HG03469 (cell line): ENCODE measurements around the gene SGO2.
"Not testable (repeated sequence)": the region's sequence is repeated elsewhere in the genome, so short reads cannot be mapped to it uniquely, and the experiment has no call there.

Source experiments
- ATAC-seq: cut with Tn5 transposase; IDR thresholded peaks from one replicate; pipeline ENCODE4 v1.9.1; 2021; ENCODE audit warnings: mild to moderate bottlenecking, moderate library complexity, moderate number of reproducible peaks; ENCODE audit not compliant: unreplicated experiment

The SGO2 gene

GRCh38 chr2:200509612-200510433, 16.2 kb upstream of the SGO2 start, which contains the start of gene KCTD18:
Gene KCTD18 (minus strand): TSS chr2:200510068. CDS start chr2:200507016, 3,052 bp downstream.
- peak; percentile 94 for ATAC-seq

DNA sequence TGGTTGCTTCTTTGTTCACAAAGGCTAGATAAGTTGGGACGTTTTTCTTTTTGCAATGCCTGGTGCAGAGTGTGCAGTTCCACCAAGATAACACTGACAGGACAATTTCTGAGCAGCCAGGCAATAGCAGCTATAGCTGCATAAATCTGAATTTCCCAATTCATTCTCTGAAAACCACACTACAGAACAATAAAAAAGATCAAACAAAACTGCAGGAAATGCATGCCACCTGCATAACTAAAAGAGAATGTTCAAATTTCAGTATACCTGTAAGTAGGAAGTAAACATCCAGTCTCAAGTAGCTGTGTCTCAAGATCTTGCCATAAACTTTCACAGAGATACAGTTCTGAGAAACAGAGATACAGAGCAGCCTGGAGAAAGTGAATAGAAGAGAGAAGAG, 10.9 kb upstream of the SGO2 start:
- ATAC-seq: no peak

GRCh38 chr2:200523158-200523557, 2.8 kb upstream of the SGO2 start:
- no peak for ATAC-seq

DNA sequence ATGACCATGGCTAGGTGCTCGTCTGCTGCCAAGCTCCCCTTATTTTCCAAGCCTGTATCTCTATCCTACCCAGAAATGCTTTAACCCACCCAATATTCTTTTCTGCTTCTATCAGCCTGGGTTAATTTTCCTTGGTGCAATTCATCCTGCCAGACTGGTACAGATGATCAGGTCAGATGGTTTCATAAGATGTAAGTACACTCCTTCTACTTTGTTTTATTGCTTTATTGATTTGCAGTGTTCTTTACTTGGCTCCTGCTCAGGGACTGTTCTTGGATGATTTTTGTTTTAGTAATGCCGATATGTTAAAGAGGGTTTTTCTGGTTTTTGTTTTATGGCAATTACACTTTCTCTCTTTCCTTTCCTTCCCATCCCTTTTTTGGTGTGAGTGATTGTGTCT, 2.4 kb upstream of the SGO2 start:
- no peak for ATAC-seq

GRCh38 chr2:200525066-200525465, 941 bp upstream of the SGO2 start:
- no peak for ATAC-seq

GRCh38 chr2:200525551-200525881, 491 bp upstream of the SGO2 start:
- ATAC-seq: no peak

- ATAC-seq: no peak
Measured at GRCh38 chr2:200528228-200528627, 2.2 kb downstream of the SGO2 start.

GRCh38 chr2:200533754-200534153, 7.7 kb downstream of the SGO2 start:
- ATAC-seq: no peak

DNA sequence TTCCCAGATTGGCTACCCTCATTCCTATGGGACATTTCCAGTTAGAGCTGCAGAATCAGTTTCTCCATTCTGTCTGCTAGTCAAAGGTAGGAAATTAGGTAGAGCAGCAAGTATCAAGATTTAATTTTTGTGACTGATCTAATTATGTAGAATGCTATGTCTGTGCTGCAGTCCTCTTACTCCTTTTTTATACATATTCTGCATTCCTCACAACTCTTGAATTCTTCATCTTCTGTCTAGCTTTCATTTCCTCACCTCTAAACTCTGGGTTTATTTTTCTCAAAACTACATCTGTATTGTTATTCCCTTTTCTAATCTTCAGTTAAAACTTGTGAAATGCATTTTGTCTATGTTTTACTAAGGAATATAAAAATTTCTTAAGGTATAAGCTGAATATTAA, 8.6 kb downstream of the SGO2 start:
- ATAC-seq: no peak

GRCh38 chr2:200538139-200538538, 12.1 kb downstream of the SGO2 start:
- no peak for ATAC-seq

DNA sequence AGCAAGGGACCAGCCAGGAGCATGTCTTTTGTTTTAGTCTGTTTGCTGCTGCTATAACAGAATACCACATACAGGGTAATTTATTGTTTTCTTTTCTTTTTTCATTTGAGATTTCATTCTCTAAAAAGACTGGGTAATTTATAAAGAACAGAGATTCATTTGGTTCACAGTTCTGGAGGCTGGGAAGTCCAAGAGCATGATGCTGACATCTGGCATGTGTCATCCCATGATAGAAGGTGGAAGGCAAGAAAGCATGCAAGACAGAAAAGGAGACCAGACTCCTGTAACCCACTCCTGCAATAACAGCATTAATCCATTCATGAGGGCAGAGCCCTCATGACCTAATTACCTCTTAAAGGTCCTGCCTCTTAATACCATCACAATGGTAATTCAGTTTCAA, 14.8 kb downstream of the SGO2 start:
- ATAC-seq: no peak

DNA sequence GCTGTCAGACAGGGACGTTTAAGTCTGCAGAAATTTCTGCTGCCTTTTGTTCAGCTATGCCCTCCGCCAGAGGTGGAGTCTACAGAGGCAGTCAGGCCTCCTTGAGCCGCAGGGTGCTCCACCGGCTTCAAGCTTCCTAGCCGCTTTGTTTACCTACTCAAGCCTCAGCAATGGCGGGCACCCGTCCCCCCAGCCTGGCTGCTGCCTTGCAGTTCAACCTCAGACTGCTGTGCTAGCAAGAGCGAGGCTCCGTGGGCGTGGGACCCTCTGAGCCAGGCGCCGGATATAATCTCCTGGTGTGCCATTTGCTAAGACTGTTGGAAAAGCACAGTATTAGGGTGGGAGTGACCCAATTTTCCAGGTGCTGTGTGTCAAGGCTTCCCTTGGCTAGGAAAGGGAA, 40.6 kb downstream of the SGO2 start:
- ATAC-seq: not testable (repeated sequence)

DNA sequence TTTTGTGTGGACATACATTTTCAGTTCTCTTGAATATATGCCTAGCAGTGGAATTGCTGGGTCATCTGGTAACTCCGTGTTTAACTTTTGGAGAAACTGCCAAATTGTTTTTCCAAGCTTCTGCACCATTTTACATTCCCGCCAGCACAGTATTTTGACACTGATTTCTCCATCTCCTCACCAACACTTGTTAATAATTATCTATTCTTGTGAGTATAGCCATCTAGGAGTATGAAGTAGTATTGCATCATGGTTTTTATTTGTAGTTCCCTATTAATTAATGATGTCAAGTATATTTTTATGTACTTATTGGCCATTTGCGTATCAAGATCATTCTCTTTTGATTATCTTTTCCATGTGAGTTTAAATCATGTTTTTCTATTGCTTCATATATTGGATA, 41.9 kb downstream of the SGO2 start:
- ATAC-seq: no peak

DNA sequence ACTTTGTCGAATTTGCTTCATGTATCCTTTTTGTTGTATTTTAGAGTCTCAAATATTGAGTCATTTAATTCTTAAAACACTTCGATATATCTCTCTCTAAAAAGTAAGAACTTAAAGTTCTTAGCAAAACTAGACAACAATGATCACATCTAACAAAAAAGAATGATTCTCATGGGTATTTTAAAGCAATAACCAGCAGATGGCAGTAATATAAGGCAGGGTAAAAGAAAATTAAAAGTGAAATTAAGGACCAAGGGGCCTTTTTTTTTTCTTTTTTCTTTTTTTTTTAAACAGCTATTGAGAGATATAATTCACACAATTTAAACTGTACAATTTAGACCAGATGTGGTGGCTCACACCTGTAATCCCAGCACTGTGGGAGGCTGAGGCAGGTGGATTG, 50.0 kb downstream of the SGO2 start:
- ATAC-seq: no peak

- no peak for ATAC-seq
Measured at GRCh38 chr2:200577027-200577426, 51.0 kb downstream of the SGO2 start.

GRCh38 chr2:200578778-200579177, 52.8 kb downstream of the SGO2 start:
- no peak for ATAC-seq

- no peak for ATAC-seq
Measured at GRCh38 chr2:200584639-200585038, 58.6 kb downstream of the SGO2 start.

DNA sequence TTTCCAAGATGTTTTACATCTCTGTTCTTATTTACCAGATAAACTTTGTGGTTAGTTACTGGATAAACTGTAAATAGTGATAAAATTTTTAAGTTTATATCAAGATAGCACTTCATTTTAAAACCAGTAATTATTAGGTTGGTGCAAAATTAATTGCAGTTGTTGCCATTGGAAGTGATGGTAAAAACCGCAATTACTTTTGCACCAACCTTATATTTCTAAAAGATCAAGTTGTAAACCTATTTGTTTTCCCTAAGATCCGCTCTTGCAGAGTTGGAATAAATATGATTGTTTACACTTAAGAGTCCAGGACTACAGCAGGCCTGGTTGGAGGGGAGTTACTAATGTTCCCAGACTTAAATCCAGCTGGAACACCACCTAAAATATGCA, 59.3 kb downstream of the SGO2 start:
- no peak for ATAC-seq

DNA sequence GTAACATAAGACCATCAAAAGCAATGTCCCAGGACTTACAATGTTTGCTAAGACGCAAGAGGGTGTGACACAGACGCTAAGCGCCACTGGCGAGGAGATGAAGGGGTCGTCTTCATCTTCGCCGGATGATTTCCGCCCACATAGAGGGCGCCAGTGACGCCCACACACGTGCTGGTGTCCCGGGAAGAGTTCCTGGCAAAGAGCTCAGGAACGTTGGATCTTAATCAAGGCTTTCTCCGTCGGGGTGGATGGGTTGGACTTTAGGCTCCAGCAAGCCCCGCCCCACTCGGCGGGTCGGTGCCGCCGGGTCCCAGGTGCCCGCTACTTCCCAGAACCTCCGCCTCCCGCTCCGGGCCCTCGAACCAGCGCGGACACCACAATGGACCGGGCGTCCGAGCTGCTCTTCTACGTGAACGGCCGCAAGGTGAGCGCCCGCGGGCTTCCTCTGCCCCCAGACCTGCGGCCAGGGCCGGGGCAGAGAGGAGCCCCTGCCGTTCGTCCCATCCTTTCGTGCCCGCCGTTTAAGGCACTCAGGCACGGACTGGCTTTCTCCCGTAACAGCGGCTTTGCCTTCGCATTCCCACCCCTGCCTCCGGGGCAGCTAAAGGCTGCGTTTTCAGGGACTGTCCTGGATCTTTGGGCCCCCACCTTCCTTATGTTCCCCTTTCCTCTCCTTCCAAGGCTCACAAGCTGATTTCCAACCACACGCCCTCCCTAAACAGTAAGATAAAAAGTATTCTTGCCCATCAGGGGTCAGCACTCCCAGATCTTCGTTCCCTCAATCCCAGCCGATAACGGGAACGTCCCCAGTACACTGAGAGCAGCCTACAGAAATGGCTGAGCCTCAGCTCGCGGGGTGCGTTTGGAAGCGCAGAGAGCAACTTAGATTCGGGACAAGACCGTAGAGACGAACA, 60.0 kb downstream of the SGO2 start, which contains the start of gene AOX1:
AOX1 (plus strand) TSS at position 285 of the 914 bp plus-strand sequence; CDS start at position 380, 95 bp downstream.
- ATAC-seq: no peak

- ATAC-seq: no peak
Measured at GRCh38 chr2:200586644-200586975, 60.6 kb downstream of the SGO2 start.

DNA sequence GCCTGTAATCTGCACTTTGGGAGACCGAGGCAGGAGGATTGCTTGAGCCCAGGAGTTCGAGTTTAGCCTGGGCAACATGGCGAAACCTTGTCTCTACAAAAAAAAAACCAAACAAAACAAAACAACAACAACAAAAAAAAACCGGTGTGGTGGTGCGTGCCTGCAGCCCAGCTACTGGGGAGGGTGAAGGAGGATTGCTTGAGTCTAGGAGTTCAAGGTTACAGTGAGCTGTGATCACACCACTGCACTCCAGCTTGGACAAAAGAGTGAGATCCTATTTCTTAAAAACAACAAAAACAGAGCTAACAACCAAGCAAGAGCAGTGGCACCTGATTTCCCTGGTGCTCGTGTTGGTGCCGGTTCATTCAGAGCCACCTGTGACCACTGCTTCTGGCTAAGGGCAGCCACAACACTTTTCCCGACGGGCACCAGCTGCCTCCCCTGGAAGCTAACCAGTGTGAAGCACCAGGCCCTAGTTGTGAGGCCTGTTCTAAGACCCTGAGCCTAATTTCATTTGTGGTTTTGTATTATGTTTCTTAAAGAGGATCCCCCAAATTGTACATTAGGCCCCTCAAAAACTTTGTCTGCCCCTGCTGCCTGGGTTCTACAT, 61.1 kb downstream of the SGO2 start:
- ATAC-seq: no peak
